Endothelial cell (in vitro differentiated cells): ENCODE measurements around the gene TRAPPC5. TPM values are rescaled to one million over a fixed set of nuclear protein-coding genes. Genes with fewer than 3 reads are reported as not detected.

ENCODE experiments used
- DNase-seq: peaks from one replicate; pipeline ENCODE4 v3.0.0; 2021; ENCODE audit warnings: low spot score
- H3K27ac Mint-ChIP-seq: one replicate; pipeline ENCODE4 v1.8.0; 2021; ENCODE audit warnings: mixed read lengths, inconsistent platforms; ENCODE audit not compliant: unreplicated experiment
- H3K27me3 Mint-ChIP-seq: one replicate; pipeline ENCODE4 v1.8.0; 2021; ENCODE audit warnings: mild to moderate bottlenecking, moderate library complexity, mixed read lengths, inconsistent platforms; ENCODE audit not compliant: unreplicated experiment
- H3K36me3 Mint-ChIP-seq: one replicate; pipeline ENCODE4 v1.8.0; 2021; ENCODE audit warnings: mild to moderate bottlenecking, low read depth, mixed read lengths, inconsistent platforms; ENCODE audit not compliant: unreplicated experiment
- H3K4me1 Mint-ChIP-seq: one replicate; pipeline ENCODE4 v1.8.0; 2021; ENCODE audit warnings: mild to moderate bottlenecking, mixed read lengths, inconsistent platforms; ENCODE audit not compliant: unreplicated experiment
- H3K4me3 Mint-ChIP-seq: one replicate; pipeline ENCODE4 v1.8.0; 2021; ENCODE audit warnings: mild to moderate bottlenecking, mixed read lengths, inconsistent platforms; ENCODE audit not compliant: unreplicated experiment
- H3K9me3 Mint-ChIP-seq: one replicate; pipeline ENCODE4 v1.8.0; 2021; ENCODE audit warnings: mixed read lengths, inconsistent platforms; ENCODE audit not compliant: unreplicated experiment
- CTCF ChIP-seq: fragments of 200-600 bp; sonication (generic); IDR thresholded peaks from one replicate; pipeline ENCODE4 v1.5.0; 2021; ENCODE audit warnings: antibody characterized with exemption; ENCODE audit not compliant: unreplicated experiment
- total RNA-seq: library from RNA; stranded (reverse); fragmentation: NEBNext Ultra II Directional; extraction: Animal tissue kit (Norgen Biotek cat#: 25700); gene quantifications from one replicate; pipeline ENCODE4 v1.2.1, GENCODE V29; 2021; ENCODE audit not compliant: unreplicated experiment

Gene TRAPPC5
- total RNA-seq, 1 donor from 2014 or later, result 82.0 TPM

- no peak for DNase-seq
- H3K9me3 Mint-ChIP-seq, result no peaks in the 10 kb centered on the region
- H3K4me3 Mint-ChIP-seq, result no peak overlapping the region
- H3K27ac Mint-ChIP-seq, result no peak overlapping the region
- peaks cover 27% of the 10 kb centered on the region for H3K27me3 Mint-ChIP-seq
- no peak for TF ChIP-seq CTCF
- no peaks in the 10 kb centered on the region for H3K4me1 Mint-ChIP-seq
- H3K36me3 Mint-ChIP-seq, result no peaks in the 10 kb centered on the region
These were observed 49.9 kb downstream of the TRAPPC5 start for GRCh38 chr19:7730286-7731217.

- Mint-ChIP-seq H3K9me3 (no peaks in the 10 kb centered on the region), H3K27ac (no peak overlapping the region), H3K36me3 (no peaks in the 10 kb centered on the region), H3K27me3 (peaks cover 27% of the 10 kb centered on the region), H3K4me1 (no peaks in the 10 kb centered on the region), H3K4me3 (no peak overlapping the region)
- TF ChIP-seq CTCF, result no peak
- no peak for DNase-seq
These were observed 50.6 kb downstream of the TRAPPC5 start for GRCh38 chr19:7731218-7731595.

GRCh38 chr19:7731615-7732014 is 51.0 kb downstream of the TRAPPC5 start:
- H3K36me3 Mint-ChIP-seq, result no peaks in the 10 kb centered on the region
- DNase-seq, result no peak
- H3K27ac Mint-ChIP-seq, result no peak overlapping the region
- no peaks in the 10 kb centered on the region for H3K4me1 Mint-ChIP-seq
- no peak overlapping the region for H3K4me3 Mint-ChIP-seq
- no peak for TF ChIP-seq CTCF
- peaks cover 29% of the 10 kb centered on the region for H3K27me3 Mint-ChIP-seq
- no peaks in the 10 kb centered on the region for H3K9me3 Mint-ChIP-seq

- no peaks in the 10 kb centered on the region for H3K36me3 Mint-ChIP-seq
- H3K4me3 Mint-ChIP-seq, result no peak within 1 kb of the TSS
- no peak for TF ChIP-seq CTCF
- H3K27ac Mint-ChIP-seq, result no peak within 1 kb of the TSS
- H3K4me1 Mint-ChIP-seq, result no peaks in the 10 kb centered on the region
- no peaks in the 10 kb centered on the region for H3K9me3 Mint-ChIP-seq
- peaks cover 29% of the 10 kb centered on the region for H3K27me3 Mint-ChIP-seq
- no peak for DNase-seq
These were observed 51.4 kb downstream of the TRAPPC5 start, which contains the start of gene CLEC4G for GRCh38 chr19:7732045-7732444. TSS of gene CLEC4G (minus strand) at chr19:7732110. CDS start at chr19:7732102, 8 bp downstream.

GRCh38 chr19:7733376-7733775 is 52.7 kb downstream of the TRAPPC5 start:
- Mint-ChIP-seq H3K27ac (no peak overlapping the region), H3K27me3 (peaks cover 23% of the 10 kb centered on the region), H3K4me3 (no peak overlapping the region), H3K9me3 (no peaks in the 10 kb centered on the region), H3K36me3 (no peaks in the 10 kb centered on the region), H3K4me1 (no peaks in the 10 kb centered on the region)
- DNase-seq, result no peak
- TF ChIP-seq CTCF, result no peak
